Mucosa of descending colon (tissue), 3 donors: ENCODE data around the gene ATP2A2. TPM values are rescaled to one million over a fixed set of nuclear protein-coding genes. Genes with fewer than 3 reads are reported as not detected.

ENCODE experiments used
- ATAC-seq: fragments of 200-7000 bp; cut with Tn5 transposase; one replicate; pipeline ENCODE4 v1.9.1; 2020; ENCODE audit warnings: mild to moderate bottlenecking, moderate library complexity
- DNase-seq, 3 donors: peaks; one replicate each; pipeline ENCODE4 v3.0.0-alpha.2; 2020
- H3K36me3 ChIP-seq: fragments of 200-600 bp; one replicate; pipeline ENCODE4 v1.8.0; 2021; ENCODE audit warnings: low read depth, mild to moderate bottlenecking
- H3K4me1 ChIP-seq: fragments of 200-600 bp; one replicate; pipeline ENCODE4 v1.8.0; 2021; ENCODE audit warnings: low read depth, mild to moderate bottlenecking
- H3K4me3 ChIP-seq: fragments of 200-600 bp; one replicate; pipeline ENCODE4 v1.8.0; 2021; ENCODE audit warnings: mild to moderate bottlenecking
- H3K9me3 ChIP-seq: fragments of 200-600 bp; one replicate; pipeline ENCODE4 v1.8.0; 2021; ENCODE audit warnings: mild to moderate bottlenecking
- intact Hi-C, 2 donors: fragments of 100-400 bp; cut with DNase I in 1 of 2; cut with micrococcal nuclease in 1 of 2; formaldehyde crosslinking; loops; one replicate each; pipeline versions ENCODE4 v1.11.0 to v1.11.1; 2022; cut with DNase I, micrococcal nuclease
- total RNA-seq, 3 donors: library from RNA; stranded (reverse); fragmentation: NEBNext Ultra II Directional in 2 of 3; extraction: Animal tissue kit (Norgen Biotek cat#: 25700) in 2 of 3; gene quantifications; one replicate each; pipeline versions ENCODE4 v1.2.1 to v1.2.4, GENCODE V29; 2021 to 2023
- TF ChIP-seq, protein P1 (sequence below): fragments of 200-600 bp; IDR thresholded peaks from one replicate; pipeline ENCODE4 v1.8.0; 2022; ENCODE audit warnings: antibody characterized with exemption, mild to moderate bottlenecking
- donor health status: DM: no; HTN: no; CAD: no; lungs with moderate emphysema.
- donor health status: DM: no; HTN: no; CAD: no.
- donor health status: DM: no; HTN: yes; CAD: no.

ATP2A2 gene
- total RNA-seq, 3 donors from 2014 or later, result 242 to 287 (median 259) TPM

DNA sequence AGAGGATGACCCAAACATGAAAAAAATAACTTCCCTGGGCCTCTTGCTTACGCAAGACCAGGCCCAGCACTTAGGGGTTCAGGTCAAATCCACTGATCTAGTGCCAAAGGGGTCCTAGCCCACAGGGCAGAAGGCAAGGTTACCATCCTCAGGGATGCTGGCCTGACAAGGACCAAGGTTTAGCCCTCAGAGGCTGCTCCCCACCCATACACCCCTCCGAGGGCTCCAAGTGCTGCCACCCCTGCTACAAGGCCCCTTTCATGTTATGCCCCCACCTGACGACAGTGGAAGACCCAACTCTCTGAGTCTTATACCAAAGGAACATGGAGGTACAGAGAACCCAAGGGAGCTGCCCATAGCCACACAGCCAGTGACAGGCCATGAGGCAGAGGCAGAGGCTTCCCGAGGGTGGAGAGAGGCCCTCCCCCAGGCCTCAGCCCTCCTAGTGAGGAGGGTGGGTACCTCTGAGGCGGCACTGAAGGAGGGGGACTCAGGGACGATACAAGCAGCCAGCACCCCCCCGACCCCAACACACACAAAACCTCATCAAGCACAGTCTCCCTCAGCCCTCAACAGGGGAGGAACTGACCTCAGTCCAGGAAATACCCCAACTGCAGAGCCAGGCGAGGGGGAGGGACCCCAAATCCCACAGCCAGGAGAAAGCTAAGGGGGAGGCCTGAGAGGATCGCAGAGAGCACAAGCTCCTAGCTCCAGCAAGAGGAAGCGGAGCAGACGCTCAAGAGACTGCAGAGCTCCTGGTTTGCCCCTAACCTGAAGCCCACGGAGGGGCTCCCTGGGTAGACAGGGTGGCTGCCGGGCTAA is 85.5 kb downstream of the ATP2A2 start:
- intact Hi-C loops, result no loop called here

DNA sequence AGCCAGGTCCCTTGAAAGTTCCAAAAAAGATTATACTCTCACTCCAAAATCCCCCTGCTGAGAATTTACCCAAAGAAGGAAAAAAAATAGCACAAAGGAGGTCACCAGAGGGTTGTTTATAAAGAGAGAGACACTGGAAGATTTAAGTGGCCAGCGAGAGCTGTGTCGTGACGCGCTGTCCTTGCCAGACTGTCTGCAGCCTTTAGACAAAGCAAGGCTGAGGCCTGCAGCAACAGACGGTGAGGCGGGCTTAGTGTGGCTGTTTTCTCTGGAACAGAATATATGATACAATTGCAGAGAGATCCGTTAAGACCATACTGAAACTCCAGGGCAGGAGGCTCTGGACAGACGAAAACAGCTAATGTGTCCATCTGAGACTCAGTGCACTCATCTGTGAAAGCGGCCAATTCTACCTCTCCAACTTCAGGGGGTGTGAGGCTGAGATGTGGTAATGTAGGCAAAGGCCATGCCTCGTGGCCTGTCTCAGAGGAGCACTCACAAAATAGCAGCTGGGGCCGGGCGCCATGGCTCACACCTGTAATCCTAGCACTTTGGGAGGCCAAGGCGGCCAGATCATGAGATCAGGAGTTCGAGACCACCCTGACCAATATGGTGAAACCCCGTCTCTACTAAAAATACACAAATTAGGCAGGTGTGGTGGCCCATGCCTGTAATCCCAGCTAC is 86.3 kb downstream of the ATP2A2 start:
- ATAC-seq (peak; percentile 17), DNase-seq (peak in 1 of 3 donors; percentile 30)
- H3K36me3 ChIP-seq, result no peaks in the 10 kb centered on the region
- no peaks in the 10 kb centered on the region for H3K4me1 ChIP-seq
- intact Hi-C loops, result no loop called here
- no peak overlapping the region for H3K4me3 ChIP-seq
- H3K9me3 ChIP-seq, result no peaks in the 10 kb centered on the region
- TF ChIP-seq, protein P1, sequence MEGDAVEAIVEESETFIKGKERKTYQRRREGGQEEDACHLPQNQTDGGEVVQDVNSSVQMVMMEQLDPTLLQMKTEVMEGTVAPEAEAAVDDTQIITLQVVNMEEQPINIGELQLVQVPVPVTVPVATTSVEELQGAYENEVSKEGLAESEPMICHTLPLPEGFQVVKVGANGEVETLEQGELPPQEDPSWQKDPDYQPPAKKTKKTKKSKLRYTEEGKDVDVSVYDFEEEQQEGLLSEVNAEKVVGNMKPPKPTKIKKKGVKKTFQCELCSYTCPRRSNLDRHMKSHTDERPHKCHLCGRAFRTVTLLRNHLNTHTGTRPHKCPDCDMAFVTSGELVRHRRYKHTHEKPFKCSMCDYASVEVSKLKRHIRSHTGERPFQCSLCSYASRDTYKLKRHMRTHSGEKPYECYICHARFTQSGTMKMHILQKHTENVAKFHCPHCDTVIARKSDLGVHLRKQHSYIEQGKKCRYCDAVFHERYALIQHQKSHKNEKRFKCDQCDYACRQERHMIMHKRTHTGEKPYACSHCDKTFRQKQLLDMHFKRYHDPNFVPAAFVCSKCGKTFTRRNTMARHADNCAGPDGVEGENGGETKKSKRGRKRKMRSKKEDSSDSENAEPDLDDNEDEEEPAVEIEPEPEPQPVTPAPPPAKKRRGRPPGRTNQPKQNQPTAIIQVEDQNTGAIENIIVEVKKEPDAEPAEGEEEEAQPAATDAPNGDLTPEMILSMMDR, result no peak

More for the DNA sequence above, 85.5 kb downstream of the ATP2A2 start:
- Histone ChIP-seq H3K9me3 (no peaks in the 10 kb centered on the region), H3K4me3 (no peak overlapping the region), H3K4me1 (no peaks in the 10 kb centered on the region), H3K36me3 (no peaks in the 10 kb centered on the region)
- ATAC-seq, result peak; percentile 13
- TF ChIP-seq, protein P1, result no peak
- no peak for DNase-seq

- Histone ChIP-seq H3K4me1 (no peaks in the 10 kb centered on the region), H3K36me3 (peaks cover under 1% of the 10 kb centered on the region), H3K4me3 (no peak overlapping the region), H3K9me3 (no peaks in the 10 kb centered on the region)
- intact Hi-C loops, result no loop called here
- TF ChIP-seq, protein P1, result no peak
- no peak for DNase-seq
- no peak for ATAC-seq
Measured at GRCh38 chr12:110369992-110370391, 88.9 kb downstream of the ATP2A2 start.

DNA sequence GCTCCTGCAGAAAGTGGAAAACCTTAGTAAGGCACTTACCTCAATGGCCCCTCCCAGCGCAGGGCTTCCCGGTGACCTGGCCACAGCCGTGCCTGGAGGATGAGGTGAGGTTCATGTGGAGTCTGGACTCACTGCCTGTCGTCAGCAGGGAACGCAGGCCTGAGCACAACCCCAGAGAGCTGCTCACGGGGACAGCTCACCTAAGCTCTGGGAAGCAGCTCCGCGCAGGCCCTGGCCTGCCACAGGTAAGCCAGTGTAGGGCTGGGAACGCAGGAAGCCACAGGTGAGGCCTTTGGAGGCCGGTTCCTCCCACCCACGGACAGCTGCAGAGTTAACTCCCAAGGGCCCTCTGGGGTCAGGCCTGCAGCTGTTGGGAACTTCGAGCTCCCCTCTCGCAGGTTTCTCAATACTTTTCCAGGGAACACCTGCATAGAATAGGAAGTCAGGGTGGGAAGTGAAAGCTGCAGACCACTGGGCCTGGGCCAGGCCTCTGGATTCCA is 89.7 kb downstream of the ATP2A2 start:
- Histone ChIP-seq H3K36me3 (peaks cover 7% of the 10 kb centered on the region), H3K4me3 (no peak overlapping the region), H3K4me1 (no peaks in the 10 kb centered on the region), H3K9me3 (no peaks in the 10 kb centered on the region)
- ATAC-seq, result no peak
- DNase-seq, result no peak
- intact Hi-C loops, result no loop called here
- TF ChIP-seq, protein P1, result no peak

DNA sequence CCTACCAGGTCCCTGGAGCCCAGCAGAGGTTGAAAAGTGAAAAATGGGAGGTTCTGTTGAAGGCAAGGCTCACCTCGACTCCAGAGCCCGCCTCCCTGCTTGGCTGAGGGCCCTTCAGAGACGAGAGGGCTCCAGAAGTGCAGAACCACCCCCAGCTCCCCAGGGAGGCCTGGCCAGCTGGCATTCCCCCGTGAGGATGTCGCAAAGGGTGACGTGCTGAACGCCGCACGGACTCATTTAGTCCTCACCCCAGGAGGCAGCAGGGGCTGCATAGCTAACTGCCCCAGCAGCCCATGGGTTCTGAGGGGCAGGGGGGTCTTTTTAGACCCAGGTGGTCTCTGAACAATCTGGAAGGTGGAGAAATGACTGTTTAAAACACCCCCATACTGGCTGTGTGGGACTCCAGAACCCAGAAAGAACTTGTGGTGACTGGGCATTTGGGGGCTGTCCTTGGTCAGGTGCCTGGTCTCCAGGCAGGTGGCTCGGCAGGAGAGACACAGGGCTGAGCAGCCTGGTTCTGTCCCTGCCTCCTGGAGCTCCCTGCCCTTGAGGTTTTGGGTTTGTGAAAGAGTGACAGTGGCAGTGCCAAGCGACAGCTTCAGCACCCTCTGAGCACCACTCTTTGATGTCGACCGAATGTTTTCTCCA is 90.5 kb downstream of the ATP2A2 start:
- Histone ChIP-seq H3K36me3 (peaks cover 7% of the 10 kb centered on the region), H3K4me1 (no peaks in the 10 kb centered on the region)
- ATAC-seq, result no peak

More for the DNA sequence above, 90.5 kb downstream of the ATP2A2 start:
- intact Hi-C loops, result no loop called here
- Histone ChIP-seq H3K4me3 (no peak overlapping the region), H3K9me3 (no peaks in the 10 kb centered on the region)
- TF ChIP-seq, protein P1, result no peak
- no peak for DNase-seq
